Gastroesophageal sphincter (tissue), 4 donors: ENCODE results near the gene TNK1. TPM values are rescaled to one million over a fixed set of nuclear protein-coding genes. Genes with fewer than 3 reads are reported as not detected.

Source experiments
- ATAC-seq: fragments of 150-250 bp; one replicate; pipeline ENCODE4 v1.9.1; 2016; ENCODE audit warnings: mild to moderate bottlenecking, moderate library complexity
- H3K27ac ChIP-seq, 4 donors: fragments of 200-600 bp; sonication (generic) in 3 of 4; 1 replicate in 3 of 4; 2 replicates in 1 of 4; pipeline ENCODE4 v1.5.1; 2016 to 2019
- H3K27me3 ChIP-seq: fragments of 200-600 bp; sonication (generic); one replicate; pipeline ENCODE4 v1.5.1; 2019
- H3K36me3 ChIP-seq, 2 donors: fragments of 200-600 bp; sonication (generic); one replicate each; pipeline ENCODE4 v1.5.1; 2019; ENCODE audit warnings: control low read depth in 1 of 2
- H3K4me1 ChIP-seq, 3 donors: fragments of 200-600 bp; sonication (generic); 1 replicate in 2 of 3; 2 replicates in 1 of 3; pipeline ENCODE4 v1.5.1; 2016 to 2019; ENCODE audit warnings: control low read depth in 2 of 3
- H3K4me3 ChIP-seq, 2 donors: fragments of 200-600 bp; sonication (generic); one replicate each; pipeline ENCODE4 v1.5.1; 2019; ENCODE audit warnings: mild to moderate bottlenecking in 1 of 2, moderate library complexity in 1 of 2
- H3K9me3 ChIP-seq, 3 donors: fragments of 200-600 bp; sonication (generic); one replicate each; pipeline ENCODE4 v1.5.1; 2017 to 2019; ENCODE audit warnings: control low read depth in 2 of 3
- CTCF ChIP-seq, 4 experiments: fragments of 200-600 bp in 2 of 4; fragments of 450-650 bp in 2 of 4; sonication (generic) in 1 of 4; IDR thresholded peaks; one replicate each; pipeline ENCODE4 v1.5.1; 2017 to 2019; ENCODE audit warnings: antibody characterized with exemption in 4 of 4, mild to moderate bottlenecking in 2 of 4, moderate library complexity in 2 of 4
- EP300 ChIP-seq: sonication (generic); formaldehyde crosslinking; IDR thresholded peaks from one replicate; pipeline ENCODE4 v1.6.1; 2017; ENCODE audit warnings: antibody characterized with exemption, mild to moderate bottlenecking
- POLR2A ChIP-seq, 2 donors: fragments of 450-650 bp; IDR thresholded peaks; one replicate each; pipeline ENCODE4 v1.6.1; 2017; ENCODE audit warnings: antibody characterized with exemption in 2 of 2, mild to moderate bottlenecking in 2 of 2, moderate library complexity in 1 of 2
- POLR2AphosphoS5 ChIP-seq: sonication (generic); formaldehyde crosslinking; IDR thresholded peaks from one replicate; pipeline ENCODE4 v1.6.1; 2017; ENCODE audit warnings: antibody characterized with exemption
- WGBS, 2 donors: methylation state at CpG; one replicate each; pipeline ENCODE4 v1.1.5; 2018; ENCODE audit warnings: low coverage in 1 of 2; 5-methylcytosine and 5-hydroxymethylcytosine counted together
- total RNA-seq, 4 donors: library from RNA; depleted of rRNA; stranded (reverse); fragments of >200 nt; gene quantifications; one replicate each; pipeline ENCODE4 v1.1.0, GENCODE V29; 2016

TNK1 gene
- total RNA-seq, 4 donors from 2014 or later, result 2.0 to 4.4 (median 3.5) TPM

DNA sequence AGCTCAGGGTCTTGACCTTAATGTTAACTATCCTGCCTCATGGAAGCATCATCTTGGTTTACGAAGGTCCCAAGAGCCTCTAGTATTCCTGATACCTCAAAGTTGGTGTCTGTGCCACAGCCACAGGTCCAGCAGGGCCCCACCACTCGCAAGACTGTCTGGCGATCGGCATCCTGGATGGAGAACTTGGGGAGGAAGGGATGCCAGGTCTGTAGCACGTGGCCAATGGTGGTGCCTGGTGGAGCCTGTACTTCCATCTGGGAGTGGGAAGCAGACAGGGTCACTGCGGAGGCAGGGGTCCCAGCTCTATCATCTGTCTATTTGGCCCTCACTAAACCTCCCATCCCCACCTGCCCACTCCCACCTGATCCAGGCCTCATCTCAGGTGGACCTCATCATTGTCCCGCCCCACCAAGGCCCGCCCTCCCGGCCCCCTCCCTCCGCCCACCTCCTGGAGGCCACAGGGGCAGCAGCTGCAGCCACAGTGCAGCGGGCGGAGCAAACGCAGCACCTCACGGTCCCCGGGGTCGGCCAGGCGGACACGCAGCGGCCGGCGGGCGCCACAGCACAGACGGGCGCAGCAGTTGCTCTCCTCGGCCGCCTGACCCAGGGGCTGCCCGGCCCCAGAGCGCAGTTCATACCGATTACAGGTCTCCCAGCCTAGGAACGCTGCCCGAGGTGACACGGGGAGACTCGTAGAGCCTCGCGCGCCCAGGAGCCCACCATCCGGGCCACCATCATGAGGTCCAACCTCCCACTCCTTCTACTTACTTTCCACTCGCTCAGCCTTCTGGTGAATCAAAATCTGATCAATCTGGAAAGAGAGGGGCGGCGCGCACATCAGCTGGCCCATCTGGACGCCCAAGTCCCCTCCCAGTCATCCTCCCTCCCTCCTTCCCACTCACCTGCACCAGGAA, 12.1 kb downstream of the TNK1 start:
- H3K9me3 ChIP-seq, result no peaks in the 10 kb centered on the region
- 53% methylated on average over 3 of the region's 42 CpGs; no CpG with 5 or more reads in 1 of the 2 donors for WGBS, 2 donors
- TF ChIP-seq CTCF (IDR thresholded peaks at IDR 0.05), result no peak
- no peak for TF ChIP-seq POLR2AphosphoS5
- TF ChIP-seq POLR2A (IDR thresholded peaks at IDR 0.05), result no peak
- TF ChIP-seq EP300, result no peak
- no peak for ATAC-seq
- peaks cover 2 to 35% (median 16%) of the 10 kb centered on the region in 3 donors for H3K4me1 ChIP-seq
- peak overlapping the region; percentile 90 for H3K4me3 ChIP-seq
- peaks cover 0 to 46% of the 10 kb centered on the region in 2 donors for H3K36me3 ChIP-seq
- H3K27me3 ChIP-seq, result no peaks in the 10 kb centered on the region
- peak overlapping the region in 3 of 4 donors; percentile 91 to 96 (median 92) for H3K27ac ChIP-seq

DNA sequence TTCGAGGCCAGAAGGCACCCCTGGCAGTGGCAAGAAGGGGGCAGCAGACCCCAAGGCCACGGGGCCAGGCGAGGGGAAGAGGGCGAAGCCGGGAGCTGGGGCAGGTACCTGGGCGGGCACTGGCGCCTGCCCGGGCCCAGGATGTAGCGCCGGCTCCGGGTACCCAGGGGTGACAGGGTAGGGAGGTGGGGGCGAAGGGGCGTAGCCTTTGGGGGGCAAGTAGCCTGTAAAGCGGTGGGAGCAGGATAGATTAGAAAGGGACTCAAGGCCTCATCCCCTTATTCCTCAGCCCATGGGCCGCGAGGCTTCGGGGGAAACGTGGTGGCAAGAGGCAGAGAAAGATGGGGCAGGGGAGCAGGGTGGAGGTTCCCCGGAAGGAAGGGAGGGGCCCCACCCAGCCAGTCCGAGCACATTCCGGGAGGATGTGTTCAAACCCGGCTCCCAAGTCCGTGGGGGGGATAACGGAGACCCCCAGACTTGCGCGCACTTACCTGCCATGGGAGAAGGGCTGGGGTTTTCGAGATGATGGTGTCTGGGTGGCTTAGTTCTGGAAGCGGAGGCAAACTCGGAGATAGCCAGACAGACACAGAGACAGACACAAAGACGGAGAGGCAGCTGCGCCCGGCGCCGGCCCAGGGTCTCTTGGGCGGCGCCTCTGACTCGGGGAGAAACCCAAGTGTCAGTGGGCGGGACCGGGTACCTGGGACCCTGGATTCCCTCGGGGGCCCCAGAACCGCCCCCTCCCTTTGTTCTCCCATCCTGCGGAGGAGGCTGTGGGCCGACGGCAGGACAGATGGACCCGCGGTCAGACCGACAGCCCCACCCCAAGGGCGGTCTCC, 12.9 kb downstream of the TNK1 start:
- peak; percentile 13 for ATAC-seq
- peak overlapping the region; percentile 81 to 96 (median 92) for H3K27ac ChIP-seq
- H3K4me1 ChIP-seq, result peaks cover 2 to 35% (median 16%) of the 10 kb centered on the region in 3 donors
- H3K27me3 ChIP-seq, result no peaks in the 10 kb centered on the region
- 12% methylated on average over 15 of the region's 48 CpGs; no CpG with 5 or more reads in 1 of the 2 donors for WGBS, 2 donors
- H3K9me3 ChIP-seq, result no peaks in the 10 kb centered on the region
- no peak for TF ChIP-seq EP300
- TF ChIP-seq POLR2A (IDR thresholded peaks at IDR 0.05), result no peak
- no peak for TF ChIP-seq POLR2AphosphoS5
- TF ChIP-seq CTCF (IDR thresholded peaks at IDR 0.05), result no peak
- H3K36me3 ChIP-seq, result peaks cover 0 to 37% of the 10 kb centered on the region in 2 donors
- H3K4me3 ChIP-seq, result peak overlapping the region; percentile 90

DNA sequence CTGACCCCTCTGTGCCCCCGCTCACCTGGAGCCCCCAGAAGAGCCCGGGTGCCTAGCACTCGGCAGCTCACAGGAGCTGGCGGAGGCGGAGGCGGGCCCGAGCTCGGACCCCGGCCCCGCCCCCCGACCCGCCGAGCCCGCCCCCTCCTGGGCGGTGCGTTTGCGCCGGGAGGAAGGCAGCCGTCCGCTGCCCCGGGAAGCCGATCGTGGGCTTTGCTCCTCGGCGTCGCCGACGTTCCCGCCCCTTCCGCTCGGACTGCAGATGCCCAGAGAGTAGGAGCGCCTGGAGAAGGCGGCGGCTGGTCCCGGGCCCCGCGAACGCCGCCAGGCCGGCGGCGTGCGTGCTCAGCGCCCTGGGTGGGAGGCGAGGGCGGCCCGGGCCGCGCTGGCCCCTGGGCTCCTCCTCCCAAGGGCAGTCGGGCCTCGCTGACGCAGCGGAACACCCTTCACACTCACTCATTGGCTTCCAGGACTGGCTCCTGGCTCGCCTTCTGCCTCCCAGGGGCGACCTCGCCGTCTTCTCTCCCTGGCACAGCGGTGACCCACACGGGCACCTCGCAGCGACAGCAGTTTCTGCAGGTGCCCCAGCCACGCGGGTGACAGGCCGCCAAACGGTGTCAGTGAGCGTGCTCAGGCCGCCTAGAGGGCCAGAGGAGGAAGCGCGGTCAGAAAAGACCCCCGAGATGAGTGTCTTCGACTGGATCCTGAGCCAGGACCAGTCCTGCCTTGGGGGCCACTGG, 13.7 kb downstream of the TNK1 start, which contains the start of gene PLSCR3:
TSS of gene PLSCR3 (minus strand) at position 74 of the 740 bp plus-strand sequence. CDS start 415 bp downstream, outside the sequence.
- peak; percentile 95 for ATAC-seq
- peak within 1 kb of the TSS; percentile 90 for H3K4me3 ChIP-seq
- H3K27me3 ChIP-seq, result no peaks in the 10 kb centered on the region
- TF ChIP-seq POLR2A (IDR thresholded peaks at IDR 0.05), result peak; percentile 85 to 92
- no peak for TF ChIP-seq EP300
- TF ChIP-seq CTCF (IDR thresholded peaks at IDR 0.05), result peak in 3 of 4 experiments; percentile 40 to 61 (median 52)
- TF ChIP-seq POLR2AphosphoS5, result peak; percentile 74
- H3K4me1 ChIP-seq, result peaks cover 2 to 35% (median 16%) of the 10 kb centered on the region in 3 donors
- H3K27ac ChIP-seq, result peak within 1 kb of the TSS; percentile 81 to 96 (median 92)
- WGBS, 2 donors, result no CpG with 5 or more reads among the region's 71 CpGs
- no peaks in the 10 kb centered on the region for H3K9me3 ChIP-seq
- H3K36me3 ChIP-seq, result peaks cover 0 to 29% of the 10 kb centered on the region in 2 donors

DNA sequence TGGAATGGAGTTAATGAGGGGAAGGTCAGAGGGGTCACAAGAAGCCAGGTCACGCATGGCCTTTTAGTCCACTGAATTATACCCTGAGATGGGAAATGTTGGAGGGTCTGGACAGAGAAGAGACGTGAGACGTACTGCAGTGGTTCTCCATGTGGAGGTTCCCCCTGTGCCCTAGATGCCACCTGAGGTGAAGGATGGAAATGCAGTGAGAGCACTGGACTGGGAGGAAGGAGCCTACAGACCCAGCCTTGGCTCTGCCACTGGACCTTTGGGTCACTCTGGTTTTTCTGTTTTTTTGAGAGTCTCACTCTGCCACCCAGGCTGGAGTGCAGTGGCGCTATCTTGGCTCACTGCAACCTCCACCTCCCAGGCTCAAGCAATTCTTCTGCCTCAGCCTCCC, 15.3 kb downstream of the TNK1 start:
- Histone ChIP-seq H3K9me3 (no peaks in the 10 kb centered on the region), H3K27me3 (no peaks in the 10 kb centered on the region), H3K4me1 (peaks cover 2 to 36% (median 16%) of the 10 kb centered on the region in 3 donors), H3K36me3 (peaks cover 0 to 14% of the 10 kb centered on the region in 2 donors), H3K4me3 (no peak overlapping the region), H3K27ac (no peak overlapping the region)
- no peak for ATAC-seq
- no peak for TF ChIP-seq CTCF (IDR thresholded peaks at IDR 0.05)
- no peak for TF ChIP-seq EP300
- no peak for TF ChIP-seq POLR2A (IDR thresholded peaks at IDR 0.05)
- no peak for TF ChIP-seq POLR2AphosphoS5
- WGBS, 2 donors, result 66 to 94% methylated on average over 2 to 4 of the region's 4 CpGs
